ENCODE results near the gene NUMA1.

Gene NUMA1

GRCh38 chr11:71998061-71998460 is 82.3 kb downstream of the NUMA1 start:
- DNase-seq: no peak

- no peak for DNase-seq
Observed at GRCh38 chr11:71997594-71997993, 82.7 kb downstream of the NUMA1 start.

DNA sequence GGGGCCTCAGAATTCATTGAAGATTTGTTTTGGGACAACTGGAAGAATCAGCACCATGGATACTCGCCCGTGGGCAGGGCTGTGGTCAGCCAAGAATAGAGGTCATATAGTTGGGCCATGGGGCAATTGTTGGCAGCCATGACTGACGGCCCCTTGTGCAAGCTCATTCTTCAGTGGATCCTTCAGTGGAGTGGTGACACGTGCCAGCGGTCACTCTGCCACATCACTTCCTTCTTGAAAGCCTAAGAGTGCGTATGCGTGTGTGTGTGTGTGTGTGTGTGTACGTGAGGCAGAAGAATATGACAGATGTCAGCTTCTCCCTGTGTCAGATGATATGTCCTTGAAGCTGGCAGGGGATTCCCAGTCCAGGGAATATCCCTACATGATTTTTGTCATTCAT is 83.4 kb downstream of the NUMA1 start:
- no peak for DNase-seq

DNA sequence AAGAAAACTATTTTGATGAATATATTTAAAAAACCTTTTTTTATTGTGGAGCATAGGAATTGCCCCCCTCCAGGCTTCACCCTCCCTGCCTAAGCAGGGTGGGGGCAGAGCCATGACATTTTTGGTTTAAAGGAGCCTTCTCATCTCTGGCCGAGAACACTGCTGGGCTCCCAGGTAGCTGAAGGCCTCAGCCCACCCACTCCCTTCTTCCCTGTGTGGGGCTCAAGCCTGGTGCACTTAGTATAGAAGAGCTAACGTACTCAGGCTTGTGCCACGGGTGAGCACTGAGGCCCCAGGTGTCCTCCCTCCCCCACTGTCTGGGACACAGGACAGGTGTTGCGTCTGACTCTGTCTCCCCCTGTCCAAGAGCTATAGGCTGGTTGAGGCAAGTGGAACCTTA is 83.8 kb downstream of the NUMA1 start:
- DNase-seq: no peak

GRCh38 chr11:71995726-71996291 is 84.5 kb downstream of the NUMA1 start:
- no peak for DNase-seq

DNA sequence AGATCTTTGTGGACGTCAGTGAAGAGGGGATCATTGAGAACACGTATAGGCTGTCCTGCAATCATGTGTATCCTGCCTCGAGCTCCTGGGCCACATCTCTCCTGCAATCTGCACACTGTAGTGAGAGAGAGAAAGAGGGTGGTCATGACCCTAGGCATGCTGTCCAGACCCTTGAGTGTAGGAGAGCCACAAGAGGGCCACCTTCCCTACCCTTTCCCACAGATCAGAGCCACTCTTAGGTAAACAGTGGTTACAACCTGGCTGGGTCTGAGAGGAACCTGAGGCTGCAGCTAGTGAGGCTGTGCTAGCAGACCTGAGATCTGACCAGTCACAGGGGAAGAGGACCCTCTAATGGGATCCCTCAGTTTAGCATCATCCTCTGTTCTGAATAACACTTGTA is 85.6 kb downstream of the NUMA1 start:
- no peak for DNase-seq

GRCh38 chr11:71992136-71992730 is 88.1 kb downstream of the NUMA1 start:
- no peak for DNase-seq

- no peak for DNase-seq
Observed at GRCh38 chr11:71991494-71991893, 88.8 kb downstream of the NUMA1 start.

- DNase-seq: no peak
Observed at GRCh38 chr11:71990701-71991100, 89.6 kb downstream of the NUMA1 start.

- DNase-seq: no peak
Observed at GRCh38 chr11:71988050-71988449, 92.3 kb downstream of the NUMA1 start.

GRCh38 chr11:71987521-71987920 is 92.8 kb downstream of the NUMA1 start:
- DNase-seq: no peak

GRCh38 chr11:71986131-71986530 is 94.2 kb downstream of the NUMA1 start:
- no peak for DNase-seq

GRCh38 chr11:71979602-71980001 is 100.7 kb downstream of the NUMA1 start:
- DNase-seq: no peak

DNA sequence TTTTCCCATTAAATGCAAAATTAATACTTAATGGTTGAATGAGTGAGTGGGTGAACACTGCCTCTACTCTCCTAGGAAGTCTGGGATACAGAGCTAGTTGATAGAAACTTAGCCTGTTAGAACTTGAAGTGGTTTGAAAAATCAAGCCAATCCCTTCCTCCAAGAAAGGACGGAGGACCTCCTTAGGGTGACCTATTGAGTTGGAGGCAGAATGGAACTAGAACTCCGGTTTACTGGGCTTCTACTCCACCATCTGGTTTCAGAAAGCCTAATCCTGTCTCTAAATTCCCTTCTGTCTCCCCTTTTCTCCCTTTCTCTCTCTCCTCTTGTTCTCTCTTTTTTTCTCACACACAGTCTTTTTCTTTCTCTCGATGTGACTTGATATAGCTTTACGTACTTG is 101.2 kb downstream of the NUMA1 start:
- no peak for DNase-seq

- DNase-seq: peak; percentile 66
Observed at GRCh38 chr11:71977743-71978418, 102.5 kb downstream of the NUMA1 start.

DNA sequence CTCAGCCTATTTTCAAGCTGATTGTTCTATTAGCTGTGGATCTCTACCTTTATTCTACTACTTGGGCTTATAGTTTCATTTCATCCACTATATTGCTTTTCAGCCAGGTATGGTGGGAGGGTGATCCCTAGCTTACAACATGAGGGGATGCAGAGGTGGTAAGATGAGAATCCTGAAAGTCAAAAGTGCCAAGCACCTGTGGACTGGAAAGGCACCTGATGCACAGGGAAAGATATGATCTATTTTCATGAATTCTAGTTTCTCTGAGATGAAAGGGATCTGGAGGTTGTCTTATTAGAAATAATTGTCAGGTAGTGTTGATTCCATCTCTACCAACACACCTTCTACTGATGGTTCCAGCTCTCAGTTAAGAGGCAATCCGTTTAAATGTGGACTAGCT is 103.3 kb downstream of the NUMA1 start:
- no peak for DNase-seq

DNA sequence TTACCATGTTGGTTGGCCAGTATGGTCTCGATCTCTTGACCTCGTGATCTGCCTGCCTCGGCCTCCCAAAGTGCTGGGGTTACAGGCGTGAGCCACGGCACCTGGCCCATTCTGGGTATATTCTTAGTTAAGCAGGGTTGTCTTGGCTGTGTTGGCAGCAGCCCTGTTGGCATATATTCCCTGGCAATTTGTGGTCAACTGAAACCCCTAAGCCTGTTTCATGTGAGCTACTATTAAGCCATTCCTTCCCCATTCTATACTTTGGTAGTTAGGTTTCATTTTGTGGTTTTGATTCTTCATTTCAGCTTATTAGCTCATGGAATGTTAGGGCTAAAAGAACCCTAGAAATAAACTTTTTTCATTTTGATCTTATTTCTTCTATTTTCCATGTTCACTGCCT is 103.8 kb downstream of the NUMA1 start:
- DNase-seq: no peak

DNA sequence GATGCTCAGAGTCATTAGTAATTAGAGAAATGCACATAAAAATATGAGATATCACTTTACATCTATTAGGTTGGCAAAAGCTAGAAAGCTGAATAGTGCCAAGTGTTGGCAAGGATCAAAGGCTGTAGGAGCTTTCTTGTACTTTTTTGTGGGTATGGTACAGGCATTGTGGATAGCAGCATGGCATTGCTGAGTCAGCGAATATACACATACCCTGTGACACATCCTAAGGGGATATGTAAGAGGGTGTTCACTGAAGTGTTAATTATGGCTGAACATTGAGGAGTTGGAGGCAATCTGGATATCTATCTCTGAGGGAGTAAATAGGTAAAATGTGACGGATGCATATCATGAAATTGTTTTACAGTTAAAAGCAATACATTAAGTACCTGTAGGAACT is 108.7 kb downstream of the NUMA1 start:
- DNase-seq: no peak

DNA sequence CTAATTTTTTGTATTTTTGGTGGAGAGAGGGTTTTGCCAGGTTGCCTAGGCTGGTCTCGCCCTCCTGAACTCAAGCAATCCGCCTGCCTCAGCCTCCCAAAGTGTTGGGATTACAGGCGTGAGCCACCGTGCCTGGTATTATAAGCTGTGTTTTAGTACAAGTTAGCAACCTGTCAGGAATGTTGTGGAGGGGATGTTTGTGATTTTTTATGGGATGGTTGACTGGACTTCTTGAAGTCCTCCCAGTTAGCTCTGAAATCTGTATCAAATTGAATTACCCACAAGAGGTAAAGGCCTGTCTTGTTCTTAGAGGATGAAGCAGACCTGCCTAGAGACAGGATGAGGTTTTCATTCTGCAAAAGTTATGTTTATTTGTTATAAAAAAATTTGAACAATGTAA is 115.7 kb downstream of the NUMA1 start:
- DNase-seq: no peak

GRCh38 chr11:71963468-71963867 is 116.9 kb downstream of the NUMA1 start:
- DNase-seq: no peak

GRCh38 chr11:71962428-71963038 is 117.8 kb downstream of the NUMA1 start:
- DNase-seq: no peak

GRCh38 chr11:71955898-71956456 is 124.4 kb downstream of the NUMA1 start:
- DNase-seq: no peak
